Measurements from ENCODE around the gene C10orf67. TPM values are rescaled to one million over a fixed set of nuclear protein-coding genes. Genes with fewer than 3 reads are reported as not detected.

Gene C10orf67
- total and polyA plus RNA-seq, 9 of the 15 experiments (the other 6 are each of a cell fraction or from before 2014, with no cell fraction given) = not detected

- no TSS peak for BruUV-seq (replicated peaks)
- Histone ChIP-seq H3K27me3 (ENCODE audit: control insufficient read depth in 2 of 2, insufficient read depth in 2 of 2, low read length in 2 of 2) (peaks cover 7 to 46% of the 10 kb centered on the region in 2 experiments; a peak in 3 of 5 replicates), H3K4me3 (no peak overlapping the region), H2AFZ (ENCODE audit: low read depth, low read length) (no peak overlapping the region), H3K36me3 (ENCODE audit: control insufficient read depth, insufficient read depth, low read length) (no peaks in the 10 kb centered on the region), H3K79me2 (ENCODE audit: control insufficient read depth, insufficient read depth, low read length) (no peaks in the 10 kb centered on the region), H3K4me1 (replicated peaks in 1 of 2; ENCODE audit: control insufficient read depth in 2 of 2, insufficient read depth in 2 of 2, low read length in 2 of 2) (peaks cover 0 to 10% of the 10 kb centered on the region in 2 experiments; a peak in 1 of 5 replicates), H3K27ac (ENCODE audit: extremely low read depth, low read depth, low read length) (no peak overlapping the region), H3K9me1 (ENCODE audit: control insufficient read depth, insufficient read depth, low read length) (no peaks in the 10 kb centered on the region), H3K9ac (ENCODE audit: insufficient read depth in 1 of 2, low read depth in 2 of 2, low read length in 2 of 2) (no peak overlapping the region), H4K20me1 (replicated peaks; ENCODE audit: control insufficient read depth, insufficient read depth, low read length) (no peaks in the 10 kb centered on the region; the same call in 1 of the 2 replicates), H3K4me2 (ENCODE audit: insufficient read depth, low read length) (no peak overlapping the region), H3K9me3 (replicated peaks; ENCODE audit: control insufficient read depth, insufficient read depth, low read depth, low read length) (no peaks in the 10 kb centered on the region)
- DNase-seq (ENCODE audit: extremely low read depth in 1 of 4, low spot score in 3 of 4) (no peak), ATAC-seq (no peak), FAIRE-seq (no peak)
- TF ChIP-seq NCOR1 (IDR thresholded peaks at IDR 0.05) (no peak), PRPF4 (IDR thresholded peaks at IDR 0.05; ENCODE audit: insufficient read depth, low read depth, low read length, poor library complexity, severe bottlenecking) (no peak), BCLAF1 (IDR thresholded peaks at IDR 0.05; ENCODE audit: borderline replicate concordance in 1 of 2, control insufficient read depth in 1 of 2, low read depth in 2 of 2, low read length in 1 of 2) (no peak), TRIM28 (IDR thresholded peaks at IDR 0.05) (no peak), PCBP2 (IDR thresholded peaks at IDR 0.05; ENCODE audit: low read depth, low read length, poor library complexity, severe bottlenecking) (no peak), VEZF1 (CRISPR knock-in tag; IDR thresholded peaks at IDR 0.05) (no peak), POLR3A (IDR thresholded peaks at IDR 0.05; ENCODE audit: borderline replicate concordance, extremely low read depth, insufficient read depth, insufficient read length) (no peak), CTCF (IDR thresholded peaks at IDR 0.05 in 2 of 3, conservative IDR thresholded peaks at IDR 0.05 in 1 of 3; ENCODE audit: insufficient read depth in 2 of 3, low read depth in 1 of 3, low read length in 3 of 3) (no peak), ETV5 (CRISPR knock-in tag; IDR thresholded peaks at IDR 0.05; ENCODE audit: low read depth) (no peak), HNRNPLL (IDR thresholded peaks at IDR 0.05; ENCODE audit: low read depth, low read length, poor library complexity, severe bottlenecking) (no peak), HNRNPK (IDR thresholded peaks at IDR 0.05; ENCODE audit: low read depth, low read length, poor library complexity, severe bottlenecking) (no peak), USF1 (CRISPR knock-in tag; IDR thresholded peaks at IDR 0.05) (no peak)
- in situ Hi-C loops (cut with MboI) (no loop called here), intact Hi-C loops (cut with micrococcal nuclease) (no loop called here)
- ChIA-PET POLR2A (no interaction called here), CTCF (ENCODE audit: low intra/inter-chr PET ratio) (no interaction called here)
- 2% methylated on average over 11 of the region's 11 CpGs for WGBS (ENCODE audit: insufficient coverage, low coverage, missing lambda C conversion rate)
These were observed 143.5 kb downstream of the C10orf67 start for GRCh38 chr10:23200997-23201652.

Measured in K562 (cell line).